VCaP (cell line): ENCODE measurements around the gene TOMM6.

ENCODE experiments used
- H3K27ac ChIP-seq: fragments of 450-650 bp; 2 replicates; pipeline ENCODE4 v1.5.1; 2017
- CTCF ChIP-seq: fragments of 450-650 bp; conservative IDR thresholded peaks from 2 replicates; pipeline ENCODE4 v1.5.1; 2017; ENCODE audit warnings: mild to moderate bottlenecking, moderate library complexity

TOMM6 gene

GRCh38 chr6:41836660-41837052, 49.2 kb downstream of the TOMM6 start:
- no peak for TF ChIP-seq CTCF

More at GRCh38 chr6:41836660-41837052, 49.2 kb downstream of the TOMM6 start:
- no peak overlapping the region for H3K27ac ChIP-seq
